Fibroblast of villous mesenchyme (primary cell): ENCODE results near the gene DKK2. TPM values are rescaled to one million over a fixed set of nuclear protein-coding genes. Genes with fewer than 3 reads are reported as not detected.
A peak's percentile ranks its signal among the peaks of the same experiment; 100 is the strongest.

ENCODE experiments used
- DNase-seq: peaks from one replicate; pipeline ENCODE4 v3.0.0-alpha.2; 2010; ENCODE audit warnings: low read depth
- H3K4me3 ChIP-seq: 2 replicates; pipeline ENCODE4 v1.5.1; 2011; ENCODE audit warnings: low read depth, mild to moderate bottlenecking, low read length
- CTCF ChIP-seq: IDR thresholded peaks from 2 replicates; pipeline ENCODE4 v1.5.1; 2012; ENCODE audit warnings: low read depth, mild to moderate bottlenecking, low read length; ENCODE audit not compliant: insufficient read depth
- total RNA-seq: library from RNA; depleted of rRNA; stranded (reverse); fragments of >200 nt; gene quantifications from 2 replicates; pipeline ENCODE4 v1.2.3, GENCODE V29; 2012

The DKK2 gene
- total RNA-seq, 1 donor, result 0.43 TPM

GRCh38 chr4:107037199-107037584 lies 1.1 kb upstream of the DKK2 start:
- H3K4me3 ChIP-seq, result no peak overlapping the region
- peak; percentile 55 for TF ChIP-seq CTCF
- DNase-seq, result peak; percentile 26

GRCh38 chr4:107036584-107037198 lies 578 bp upstream of the DKK2 start:
- no peak for DNase-seq
- H3K4me3 ChIP-seq, result peak overlapping the region; percentile 55
- TF ChIP-seq CTCF, result no peak

- DNase-seq, result peak; percentile 23
These were observed 906 bp downstream of the DKK2 start for GRCh38 chr4:107034996-107035818.

GRCh38 chr4:107034091-107034995 lies 1.8 kb downstream of the DKK2 start:
- peak overlapping the region; percentile 26 for H3K4me3 ChIP-seq
- peak; percentile 37 for TF ChIP-seq CTCF

More at GRCh38 chr4:107034996-107035818, 906 bp downstream of the DKK2 start:
- TF ChIP-seq CTCF, result no peak
- H3K4me3 ChIP-seq, result peak overlapping the region; percentile 55

GRCh38 chr4:107027379-107027778 lies 8.7 kb downstream of the DKK2 start:
- no peak overlapping the region for H3K4me3 ChIP-seq
- TF ChIP-seq CTCF, result no peak
- DNase-seq, result no peak

More at GRCh38 chr4:107034091-107034995, 1.8 kb downstream of the DKK2 start:
- peak; percentile 30 for DNase-seq

- H3K4me3 ChIP-seq, result no peak overlapping the region
- TF ChIP-seq CTCF, result no peak
- DNase-seq, result peak; percentile 56
These were observed 17.8 kb downstream of the DKK2 start for GRCh38 chr4:107018344-107018735.
